Hematopoietic multipotent progenitor cell treated with erythropoietin and hydrocortisone succinate and interleukin-3 and kit ligand, for 15 days (in vitro differentiated cells): ENCODE data around the gene BUB1.
"Not testable (repeated sequence)": the region's sequence is repeated elsewhere in the genome, so short reads cannot be mapped to it uniquely, and the experiment has no call there.

Source experiments
- DNase-seq: peaks from one replicate; pipeline ENCODE4 v3.0.0-alpha.2; 2015; ENCODE audit warnings: low spot score

BUB1 gene

GRCh38 chr2:110591973-110592372 is 85.9 kb downstream of the BUB1 start:
- DNase-seq = not testable (repeated sequence)

- not testable (repeated sequence) for DNase-seq
These were observed 88.1 kb downstream of the BUB1 start for GRCh38 chr2:110589677-110590330.

GRCh38 chr2:110588520-110588919 is 89.3 kb downstream of the BUB1 start:
- not testable (repeated sequence) for DNase-seq
